ENCODE results near the gene MLF2. TPM values are rescaled to one million over a fixed set of nuclear protein-coding genes. Genes with fewer than 3 reads are reported as not detected.
A peak's percentile ranks its signal among the peaks of the same experiment; 100 is the strongest.

The MLF2 gene
- total RNA-seq, 1 donor from 2014 or later = 108 TPM

DNA sequence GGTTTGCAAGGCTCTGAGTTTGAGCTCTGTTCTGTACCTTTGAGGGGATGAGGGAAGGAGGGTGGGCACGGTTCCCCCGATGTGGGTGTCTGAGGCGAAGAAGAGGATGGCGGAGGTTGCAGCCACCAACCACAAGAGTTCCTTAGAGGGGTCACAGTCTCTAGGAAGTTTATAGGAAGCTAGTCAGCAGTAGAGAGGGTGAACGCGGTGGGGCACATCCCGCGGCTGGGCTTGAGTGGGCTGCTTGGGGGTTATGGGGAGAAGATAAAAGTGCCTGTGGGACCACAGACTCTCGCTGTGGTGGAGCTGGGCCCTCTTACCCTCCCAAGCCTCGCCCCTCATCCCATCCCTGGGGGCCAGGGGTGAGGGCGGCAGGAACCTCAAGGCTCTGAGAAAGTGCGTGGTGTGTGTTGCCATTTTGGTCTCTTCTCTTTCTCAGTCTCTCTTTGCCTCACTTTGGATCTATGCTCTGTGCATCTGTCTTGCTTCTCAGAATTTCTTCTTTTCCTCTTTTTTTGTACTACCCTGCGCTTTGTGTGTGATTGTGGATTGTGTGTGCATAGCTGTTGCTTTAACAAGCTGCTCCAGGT is 39.1 kb upstream of the MLF2 start:
- DNase-seq = no peak
- intact Hi-C loops (cut with DNase I) = no loop called here
- no peak for TF ChIP-seq CTCF (IDR thresholded peaks at IDR 0.05)
- no peaks in the 10 kb centered on the region for H3K9me3 ChIP-seq
- H3K36me3 ChIP-seq = peaks cover 15% of the 10 kb centered on the region
- peak in 1 of 2 donors; percentile 7 for ATAC-seq
- H3K27ac ChIP-seq = peak overlapping the region; percentile 73
- H3K4me1 ChIP-seq = peaks cover 43% of the 10 kb centered on the region
- peak overlapping the region; percentile 55 for H3K4me3 ChIP-seq
- H3K27me3 ChIP-seq (ENCODE audit: low read depth) = no peaks in the 10 kb centered on the region

DNA sequence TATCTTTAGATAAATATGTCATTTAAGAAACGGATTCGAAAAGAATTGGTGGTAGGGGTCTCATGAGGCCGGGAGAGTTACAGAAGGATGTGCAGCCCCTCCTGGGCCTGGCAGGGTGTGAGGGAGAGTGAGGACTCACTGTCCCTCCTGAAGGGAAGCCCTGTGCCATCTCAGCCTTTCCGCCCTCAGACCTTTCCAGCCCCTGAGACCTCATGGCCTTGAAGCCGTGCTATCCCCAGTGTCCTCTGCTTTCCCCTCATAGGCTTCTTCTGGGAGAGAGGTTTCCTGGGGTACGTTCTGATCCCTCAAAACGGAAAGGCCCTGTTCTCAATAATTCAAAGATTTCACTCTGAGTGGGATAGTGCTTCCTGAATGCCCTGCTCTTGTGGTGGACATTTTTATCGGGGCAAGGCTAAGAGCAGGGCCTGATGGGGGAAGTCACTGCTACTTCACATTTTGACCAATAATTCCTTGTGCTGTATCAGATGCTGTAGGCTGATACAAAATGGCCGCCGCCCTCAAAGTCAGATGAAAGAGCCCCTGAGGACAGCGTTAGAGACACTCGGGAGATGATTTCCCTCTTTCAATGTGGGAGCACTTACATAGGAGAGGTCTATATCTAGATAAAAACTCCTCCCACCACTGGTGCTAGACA is 37.7 kb upstream of the MLF2 start:
- DNase-seq = no peak
- Histone ChIP-seq H3K4me1 (peaks cover 43% of the 10 kb centered on the region), H3K4me3 (peak overlapping the region; percentile 55), H3K36me3 (peaks cover 4% of the 10 kb centered on the region), H3K27me3 (ENCODE audit: low read depth) (no peaks in the 10 kb centered on the region), H3K9me3 (no peaks in the 10 kb centered on the region), H3K27ac (peak overlapping the region; percentile 82)
- intact Hi-C loops (cut with DNase I) = no loop called here
- no peak for TF ChIP-seq CTCF (IDR thresholded peaks at IDR 0.05)
- ATAC-seq = peak in 1 of 2 donors; percentile 17

DNA sequence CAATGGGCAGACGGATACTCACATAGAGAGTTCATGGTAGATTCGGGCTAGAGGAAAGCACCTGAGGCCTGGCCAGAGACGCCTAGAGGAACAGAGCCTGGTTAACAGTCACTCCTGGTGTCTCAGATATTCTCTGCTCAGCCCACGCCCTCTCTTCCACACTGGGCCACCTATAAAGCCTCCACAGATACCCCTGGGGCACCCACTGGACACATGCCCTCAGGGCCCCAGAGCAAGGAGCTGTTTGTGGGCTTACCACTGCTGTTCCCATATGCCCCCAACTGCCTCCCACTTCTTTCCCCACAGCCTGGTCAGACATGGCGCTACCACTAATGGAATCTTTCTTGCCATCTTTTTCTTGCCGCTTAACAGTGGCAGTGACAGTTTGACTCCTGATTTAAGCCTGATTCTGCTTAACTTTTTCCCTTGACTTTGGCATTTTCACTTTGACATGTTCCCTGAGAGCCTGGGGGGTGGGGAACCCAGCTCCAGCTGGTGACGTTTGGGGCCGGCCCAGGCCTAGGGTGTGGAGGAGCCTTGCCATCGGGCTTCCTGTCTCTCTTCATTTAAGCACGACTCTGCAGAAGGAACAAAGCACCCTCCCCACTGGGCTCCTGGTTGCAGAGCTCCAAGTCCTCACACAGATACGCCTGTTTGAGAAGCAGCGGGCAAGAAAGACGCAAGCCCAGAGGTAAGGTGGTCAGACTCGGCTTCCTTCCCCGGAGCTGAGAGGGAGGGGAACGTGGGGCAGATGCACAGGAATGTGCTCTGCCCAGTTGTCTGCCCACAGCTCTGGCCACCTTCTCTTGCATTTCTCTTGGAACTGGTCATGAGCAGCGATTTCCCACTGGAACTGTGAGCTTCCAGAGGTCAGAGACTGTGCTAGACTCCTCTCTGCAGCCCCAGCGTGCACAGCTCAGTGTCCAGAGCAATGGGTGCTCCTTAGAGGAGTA is 36.3 kb upstream of the MLF2 start, which contains the start of gene CD4:
Gene CD4 (plus strand): TSS at position 557 of the 953 bp plus-strand sequence. CDS start 10,611 bp downstream, outside the sequence.
- H3K27ac ChIP-seq = peak within 1 kb of the TSS; percentile 82
- intact Hi-C loops (cut with DNase I) = loop anchor here (10.0 kb wide), 1 partner anchor 54 kb away; no protein-coding TSS in a partner anchor
- H3K9me3 ChIP-seq = no peaks in the 10 kb centered on the region
- no peaks in the 10 kb centered on the region for H3K27me3 ChIP-seq (ENCODE audit: low read depth)
- H3K36me3 ChIP-seq = no peaks in the 10 kb centered on the region
- H3K4me3 ChIP-seq = peak within 1 kb of the TSS; percentile 55
- ATAC-seq (peak; percentile 75 to 83), DNase-seq (peak; percentile 85)
- TF ChIP-seq CTCF (IDR thresholded peaks at IDR 0.05) = no peak
- H3K4me1 ChIP-seq = peaks cover 47% of the 10 kb centered on the region

- no peaks in the 10 kb centered on the region for H3K9me3 ChIP-seq
- no peak for ATAC-seq
- H3K36me3 ChIP-seq = no peaks in the 10 kb centered on the region
- DNase-seq = no peak
- no peak overlapping the region for H3K4me3 ChIP-seq
- intact Hi-C loops (cut with DNase I) = loop anchor here (10.0 kb wide), 1 partner anchor 53 kb away; no protein-coding TSS in a partner anchor
- H3K27ac ChIP-seq = no peak overlapping the region
- H3K27me3 ChIP-seq (ENCODE audit: low read depth) = no peaks in the 10 kb centered on the region
- no peak for TF ChIP-seq CTCF (IDR thresholded peaks at IDR 0.05)
- H3K4me1 ChIP-seq = peaks cover 35% of the 10 kb centered on the region
Measured at GRCh38 chr12:6787309-6787708, 34.4 kb upstream of the MLF2 start.

DNA sequence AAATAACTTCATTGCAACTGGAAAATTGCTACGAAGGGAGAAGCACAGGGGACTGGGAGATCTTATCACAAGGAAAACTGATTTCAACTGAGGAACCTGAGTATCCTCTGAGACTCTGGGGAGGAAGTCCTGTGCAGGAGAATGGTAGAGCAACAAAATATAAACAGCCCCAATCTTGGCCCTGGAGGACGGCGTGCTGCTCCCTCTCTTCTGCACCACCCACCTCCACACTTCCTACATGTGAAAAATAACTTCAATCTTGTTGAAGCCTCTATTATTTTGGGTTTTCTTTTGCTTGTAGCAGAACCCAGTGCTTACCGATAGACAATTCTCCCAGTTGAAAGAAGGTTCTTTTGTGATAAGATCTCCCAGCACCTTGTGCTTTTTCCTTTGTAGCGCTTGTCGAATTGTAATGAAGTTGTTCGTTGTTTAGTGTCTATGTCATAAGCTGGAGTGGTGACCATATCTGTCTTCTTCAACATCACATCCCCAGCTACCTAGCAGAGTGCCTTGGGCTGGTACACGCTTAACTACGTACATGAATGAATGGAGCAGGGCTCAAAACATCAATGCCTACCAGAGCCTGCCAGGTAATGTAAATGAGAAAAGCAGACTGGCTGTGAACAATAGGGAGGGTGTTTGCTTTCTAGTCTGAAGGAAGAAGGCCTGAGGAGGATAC is 33.6 kb upstream of the MLF2 start:
- Histone ChIP-seq H3K27me3 (ENCODE audit: low read depth) (no peaks in the 10 kb centered on the region), H3K27ac (no peak overlapping the region), H3K4me3 (no peak overlapping the region), H3K9me3 (no peaks in the 10 kb centered on the region), H3K36me3 (no peaks in the 10 kb centered on the region), H3K4me1 (peaks cover 27% of the 10 kb centered on the region)
- ATAC-seq = no peak
- DNase-seq = no peak
- TF ChIP-seq CTCF (IDR thresholded peaks at IDR 0.05) = no peak
- intact Hi-C loops (cut with DNase I) = loop anchor here (10.0 kb wide), 1 partner anchor 52 kb away; no protein-coding TSS in a partner anchor

Data from lower lobe of right lung (tissue), 2 donors.